ENCODE data around the gene PCDHGC3. TPM values are rescaled to one million over a fixed set of nuclear protein-coding genes. Genes with fewer than 3 reads are reported as not detected.

The PCDHGC3 gene
- total RNA-seq, 2 experiments from 2014 or later: 27.2 to 59.7 TPM

DNA sequence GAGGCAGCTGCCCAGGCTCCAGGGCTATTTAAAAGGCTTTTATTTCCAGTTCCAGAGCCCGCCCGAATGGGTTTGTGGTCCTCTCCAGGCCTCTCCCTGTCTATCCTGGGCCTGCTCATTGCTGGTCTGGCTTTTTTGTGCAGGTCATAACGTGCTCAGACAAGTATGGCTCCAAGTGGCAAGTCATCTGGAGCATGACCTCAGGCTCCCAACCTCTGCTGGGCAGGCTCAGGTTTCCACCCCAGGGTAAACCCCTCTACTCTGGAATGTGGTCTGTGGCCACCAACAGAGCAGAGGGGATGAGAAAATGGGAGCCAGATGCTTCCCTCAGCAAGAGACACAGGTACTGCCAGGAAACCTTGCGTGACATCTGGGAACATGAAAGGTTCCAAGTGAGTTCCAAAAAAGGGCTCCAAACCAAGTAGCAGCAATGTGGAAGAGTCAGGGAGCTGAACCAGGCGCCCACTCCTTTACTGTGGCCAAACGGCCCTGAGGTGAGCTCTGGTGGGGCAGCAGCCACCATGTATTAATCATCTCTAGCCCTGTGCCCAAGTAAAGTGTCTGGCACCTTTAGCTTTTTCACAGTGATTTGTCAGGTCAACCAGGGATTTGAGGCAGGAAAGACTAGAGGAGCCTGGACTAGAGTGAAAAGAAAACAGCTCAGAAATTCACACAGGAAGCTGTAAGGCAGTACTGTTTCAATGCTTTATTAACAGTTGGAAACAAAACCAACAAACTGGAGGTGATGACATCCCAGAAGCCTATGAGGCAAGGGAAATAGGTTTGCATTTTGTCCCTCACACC lies 38.8 kb downstream of the PCDHGC3 start:
- DNase-seq (ENCODE audit: low spot score): peak; percentile 55
- ChIA-PET POLR2A (interaction anchor here (0.7 to 17.7 kb wide), 19 partner anchors 8 to 197 kb away, joined by 3 to 328 read pairs (median 4); partner anchors contain the start of genes PCDHGC3, PCDHGC4 and TAF7), CTCF (ENCODE audit: unreplicated experiment) (interaction anchor here (0.6 to 9.6 kb wide), 8 partner anchors 12 to 84 kb away, joined by 3 to 138 read pairs (median 7); partner anchors contain the start of genes PCDHGA12 and PCDHGC3)
- BruUV-seq (replicated peaks): no TSS peak
- Histone ChIP-seq H3K9me2 (ENCODE audit: insufficient read depth, low read length) (no peaks in the 10 kb centered on the region), H4K20me1 (ENCODE audit: insufficient read depth, low read length) (no peaks in the 10 kb centered on the region), H3K4me2 (ENCODE audit: low read length) (peak overlapping the region; percentile 94), H3K36me3 (ENCODE audit: insufficient read depth, low read length) (peaks cover 79% of the 10 kb centered on the region), H3K4me3 (ENCODE audit: low read depth, low read length, poor library complexity, severe bottlenecking) (peak overlapping the region; percentile 65), H3K4me1 (ENCODE audit: insufficient read depth, low read length, poor library complexity, severe bottlenecking) (peaks cover 90% of the 10 kb centered on the region), H3K79me2 (ENCODE audit: insufficient read depth, low read depth, low read length) (peaks cover 15% of the 10 kb centered on the region; the same call in 1 of the 2 replicates), H3K9me3 (ENCODE audit: low read length) (no peaks in the 10 kb centered on the region), H2AFZ (ENCODE audit: low read length) (no peak overlapping the region), H3K27ac (ENCODE audit: low read depth, low read length, poor library complexity, severe bottlenecking) (peak overlapping the region; percentile 99)
- intact Hi-C loops (cut with micrococcal nuclease; ENCODE audit: unreplicated experiment): loop anchor here (1.0 to 10.0 kb wide), 3 partner anchors 11 to 100 kb away; partner anchors contain the start of gene DIAPH1
- TF ChIP-seq, protein P1, sequence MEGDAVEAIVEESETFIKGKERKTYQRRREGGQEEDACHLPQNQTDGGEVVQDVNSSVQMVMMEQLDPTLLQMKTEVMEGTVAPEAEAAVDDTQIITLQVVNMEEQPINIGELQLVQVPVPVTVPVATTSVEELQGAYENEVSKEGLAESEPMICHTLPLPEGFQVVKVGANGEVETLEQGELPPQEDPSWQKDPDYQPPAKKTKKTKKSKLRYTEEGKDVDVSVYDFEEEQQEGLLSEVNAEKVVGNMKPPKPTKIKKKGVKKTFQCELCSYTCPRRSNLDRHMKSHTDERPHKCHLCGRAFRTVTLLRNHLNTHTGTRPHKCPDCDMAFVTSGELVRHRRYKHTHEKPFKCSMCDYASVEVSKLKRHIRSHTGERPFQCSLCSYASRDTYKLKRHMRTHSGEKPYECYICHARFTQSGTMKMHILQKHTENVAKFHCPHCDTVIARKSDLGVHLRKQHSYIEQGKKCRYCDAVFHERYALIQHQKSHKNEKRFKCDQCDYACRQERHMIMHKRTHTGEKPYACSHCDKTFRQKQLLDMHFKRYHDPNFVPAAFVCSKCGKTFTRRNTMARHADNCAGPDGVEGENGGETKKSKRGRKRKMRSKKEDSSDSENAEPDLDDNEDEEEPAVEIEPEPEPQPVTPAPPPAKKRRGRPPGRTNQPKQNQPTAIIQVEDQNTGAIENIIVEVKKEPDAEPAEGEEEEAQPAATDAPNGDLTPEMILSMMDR (conservative IDR thresholded peaks at IDR 0.05; ENCODE audit: low read length): no peak
- no peak for TF ChIP-seq EZH2phosphoT487 (IDR thresholded peaks at IDR 0.05; ENCODE audit: borderline replicate concordance, low read depth, low read length)

DNA sequence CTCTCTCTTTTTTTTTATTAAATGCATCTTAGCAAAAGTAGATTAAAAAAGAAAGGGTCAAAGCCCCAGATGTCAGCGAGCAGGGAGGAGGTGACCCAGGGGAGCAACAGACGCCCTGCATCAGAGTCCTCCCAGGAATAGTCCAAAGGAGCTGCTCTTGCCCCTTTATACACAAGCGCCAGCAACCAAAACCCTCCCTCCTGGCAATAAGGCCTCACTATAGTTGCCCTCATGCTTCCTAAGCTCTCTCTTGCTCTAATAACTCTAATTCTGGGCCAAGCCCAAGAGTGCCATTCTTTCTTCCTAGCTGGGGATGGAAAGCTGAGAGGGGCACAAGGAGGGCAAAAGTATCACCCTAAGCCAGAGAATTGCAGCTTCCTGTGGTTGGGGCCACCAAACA lies 39.4 kb downstream of the PCDHGC3 start:
- CTCF ChIA-PET (ENCODE audit: unreplicated experiment): interaction anchor here (0.9 to 9.6 kb wide), 4 partner anchors 11 to 49 kb away, joined by 3 to 138 read pairs (median 10); partner anchors contain the start of gene PCDHGC3
- Histone ChIP-seq H3K36me3 (ENCODE audit: insufficient read depth, low read length) (peaks cover 80% of the 10 kb centered on the region), H3K4me3 (ENCODE audit: low read depth, low read length, poor library complexity, severe bottlenecking) (peak overlapping the region; percentile 31), H3K27ac (ENCODE audit: low read depth, low read length, poor library complexity, severe bottlenecking) (peak overlapping the region; percentile 99), H3K9me2 (ENCODE audit: insufficient read depth, low read length) (no peaks in the 10 kb centered on the region), H4K20me1 (ENCODE audit: insufficient read depth, low read length) (no peaks in the 10 kb centered on the region), H3K9me3 (ENCODE audit: low read length) (no peaks in the 10 kb centered on the region), H3K4me1 (ENCODE audit: insufficient read depth, low read length, poor library complexity, severe bottlenecking) (peaks cover 90% of the 10 kb centered on the region), H3K4me2 (ENCODE audit: low read length) (peak overlapping the region; percentile 94), H3K79me2 (ENCODE audit: insufficient read depth, low read depth, low read length) (peaks cover 15% of the 10 kb centered on the region; the same call in 1 of the 2 replicates), H2AFZ (ENCODE audit: low read length) (no peak overlapping the region)
- TF ChIP-seq EZH2phosphoT487 (IDR thresholded peaks at IDR 0.05; ENCODE audit: borderline replicate concordance, low read depth, low read length): no peak
- TF ChIP-seq, protein P1 (conservative IDR thresholded peaks at IDR 0.05; ENCODE audit: low read length): no peak
- BruUV-seq (replicated peaks): TSS peak; percentile 62
- POLR2A ChIA-PET: interaction anchor here (0.8 to 17.7 kb wide), 14 partner anchors 8 to 195 kb away, joined by 3 to 328 read pairs (median 4); partner anchors contain the start of genes PCDHGC3, PCDHGC4, RELL2 and TAF7
- intact Hi-C loops (cut with micrococcal nuclease; ENCODE audit: unreplicated experiment): loop anchor here (2.0 to 10.0 kb wide), 2 partner anchors 44 to 100 kb away; partner anchors contain the start of gene DIAPH1
- no peak for DNase-seq (ENCODE audit: low spot score)
